ENCODE measurements around the gene GRID2. TPM values are rescaled to one million over a fixed set of nuclear protein-coding genes. Genes with fewer than 3 reads are reported as not detected.

Gene GRID2
- polyA plus RNA-seq, 1 of the 3 experiments (the other 2 are of a cell fraction): not detected

GRCh38 chr4:93710101-93710846 lies 1406.5 kb downstream of the GRID2 start:
- TF ChIP-seq TAF1 (IDR thresholded peaks at IDR 0.05; ENCODE audit: borderline replicate concordance, low read depth, low read length) (no peak), POLR2AphosphoS5 (IDR thresholded peaks at IDR 0.05; ENCODE audit: low read depth, low read length) (no peak), ELF1 (IDR thresholded peaks at IDR 0.05) (no peak), RAD21 (IDR thresholded peaks at IDR 0.05; ENCODE audit: low read length) (peak; percentile 86), RCOR1 (IDR thresholded peaks at IDR 0.05; ENCODE audit: low read length) (no peak), FOSL2 (IDR thresholded peaks at IDR 0.05; ENCODE audit: borderline replicate concordance, low read depth) (no peak), TEAD4 (IDR thresholded peaks at IDR 0.05; ENCODE audit: borderline replicate concordance, insufficient read depth) (no peak), FOXM1 (IDR thresholded peaks at IDR 0.05; ENCODE audit: low read depth) (no peak), USF1 (IDR thresholded peaks at IDR 0.05; ENCODE audit: borderline replicate concordance, low read depth) (no peak), RFX5 (IDR thresholded peaks at IDR 0.05; ENCODE audit: low read length) (no peak), SMC3 (IDR thresholded peaks at IDR 0.05; ENCODE audit: low read depth, low read length) (peak; percentile 70), REST (IDR thresholded peaks at IDR 0.05; ENCODE audit: low read depth, low read length) (no peak), SIN3A (IDR thresholded peaks at IDR 0.05; ENCODE audit: borderline replicate concordance, low read depth, low read length) (no peak), TCF12 (IDR thresholded peaks at IDR 0.05) (no peak), YY1 (IDR thresholded peaks at IDR 0.05; ENCODE audit: low read depth) (no peak)
- TF ChIP-seq, protein P1, sequence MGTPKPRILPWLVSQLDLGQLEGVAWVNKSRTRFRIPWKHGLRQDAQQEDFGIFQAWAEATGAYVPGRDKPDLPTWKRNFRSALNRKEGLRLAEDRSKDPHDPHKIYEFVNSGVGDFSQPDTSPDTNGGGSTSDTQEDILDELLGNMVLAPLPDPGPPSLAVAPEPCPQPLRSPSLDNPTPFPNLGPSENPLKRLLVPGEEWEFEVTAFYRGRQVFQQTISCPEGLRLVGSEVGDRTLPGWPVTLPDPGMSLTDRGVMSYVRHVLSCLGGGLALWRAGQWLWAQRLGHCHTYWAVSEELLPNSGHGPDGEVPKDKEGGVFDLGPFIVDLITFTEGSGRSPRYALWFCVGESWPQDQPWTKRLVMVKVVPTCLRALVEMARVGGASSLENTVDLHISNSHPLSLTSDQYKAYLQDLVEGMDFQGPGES (IDR thresholded peaks at IDR 0.05; ENCODE audit: low read depth, low read length): no peak
- TF ChIP-seq, protein P2, sequence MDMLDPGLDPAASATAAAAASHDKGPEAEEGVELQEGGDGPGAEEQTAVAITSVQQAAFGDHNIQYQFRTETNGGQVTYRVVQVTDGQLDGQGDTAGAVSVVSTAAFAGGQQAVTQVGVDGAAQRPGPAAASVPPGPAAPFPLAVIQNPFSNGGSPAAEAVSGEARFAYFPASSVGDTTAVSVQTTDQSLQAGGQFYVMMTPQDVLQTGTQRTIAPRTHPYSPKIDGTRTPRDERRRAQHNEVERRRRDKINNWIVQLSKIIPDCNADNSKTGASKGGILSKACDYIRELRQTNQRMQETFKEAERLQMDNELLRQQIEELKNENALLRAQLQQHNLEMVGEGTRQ (IDR thresholded peaks at IDR 0.05; ENCODE audit: borderline replicate concordance, low read depth, low read length): no peak
- TF ChIP-seq, protein P3, sequence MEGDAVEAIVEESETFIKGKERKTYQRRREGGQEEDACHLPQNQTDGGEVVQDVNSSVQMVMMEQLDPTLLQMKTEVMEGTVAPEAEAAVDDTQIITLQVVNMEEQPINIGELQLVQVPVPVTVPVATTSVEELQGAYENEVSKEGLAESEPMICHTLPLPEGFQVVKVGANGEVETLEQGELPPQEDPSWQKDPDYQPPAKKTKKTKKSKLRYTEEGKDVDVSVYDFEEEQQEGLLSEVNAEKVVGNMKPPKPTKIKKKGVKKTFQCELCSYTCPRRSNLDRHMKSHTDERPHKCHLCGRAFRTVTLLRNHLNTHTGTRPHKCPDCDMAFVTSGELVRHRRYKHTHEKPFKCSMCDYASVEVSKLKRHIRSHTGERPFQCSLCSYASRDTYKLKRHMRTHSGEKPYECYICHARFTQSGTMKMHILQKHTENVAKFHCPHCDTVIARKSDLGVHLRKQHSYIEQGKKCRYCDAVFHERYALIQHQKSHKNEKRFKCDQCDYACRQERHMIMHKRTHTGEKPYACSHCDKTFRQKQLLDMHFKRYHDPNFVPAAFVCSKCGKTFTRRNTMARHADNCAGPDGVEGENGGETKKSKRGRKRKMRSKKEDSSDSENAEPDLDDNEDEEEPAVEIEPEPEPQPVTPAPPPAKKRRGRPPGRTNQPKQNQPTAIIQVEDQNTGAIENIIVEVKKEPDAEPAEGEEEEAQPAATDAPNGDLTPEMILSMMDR (IDR thresholded peaks at IDR 0.05): peak; percentile 44
- Histone ChIP-seq H3K4me3 (ENCODE audit: low read depth in 2 of 2, low read length in 1 of 2) (no peak overlapping the region; a peak in 1 of 4 replicates), H3K79me2 (ENCODE audit: insufficient read depth) (no peaks in the 10 kb centered on the region), H3K27me3 (ENCODE audit: insufficient read depth) (no peaks in the 10 kb centered on the region), H3K9me2 (no peaks in the 10 kb centered on the region), H4K20me1 (ENCODE audit: insufficient read depth) (no peaks in the 10 kb centered on the region), H3K9ac (no peak overlapping the region), H3K36me3 (replicated peaks in 1 of 2; ENCODE audit: control insufficient read depth in 1 of 2, insufficient read depth in 2 of 2, low read length in 1 of 2) (no peaks in the 10 kb centered on the region), H2AFZ (ENCODE audit: low read depth) (no peak overlapping the region), H3K9me3 (no peaks in the 10 kb centered on the region), H3K4me1 (ENCODE audit: control insufficient read depth in 1 of 2, insufficient read depth in 2 of 2, low read depth in 1 of 2, low read length in 1 of 2) (no peaks in the 10 kb centered on the region; a peak in 1 of 4 replicates), H3K4me2 (no peak overlapping the region), H3K27ac (ENCODE audit: low read depth in 2 of 2, low read length in 1 of 2) (no peak overlapping the region), H3F3A (replicated peaks; ENCODE audit: insufficient read depth) (no peaks in the 10 kb centered on the region)
- ChIA-PET POLR2A (no interaction called here), CTCF (interaction anchor here (0.6 to 5.7 kb wide), 16 partner anchors 8 to 85 kb away, joined by 3 to 35 read pairs (median 4); no protein-coding TSS in a partner anchor)
- 77% methylated on average over 6 of the region's 6 CpGs for WGBS (ENCODE audit: low lambda C conversion rate)
- DNase-seq: peak; percentile 10

Data from SK-N-SH (cell line).